A549 (cell line): ENCODE results near the gene BCL10. TPM values are rescaled to one million over a fixed set of nuclear protein-coding genes. Genes with fewer than 3 reads are reported as not detected.

Source experiments
- ATAC-seq, 2 experiments: fragments of 200-7000 bp in 1 of 2; fragments of >200 bp in 1 of 2; cut with Nextera tagmentation in 1 of 2; cut with Tn5 transposase in 1 of 2; 3 replicates each; pipeline versions ENCODE4 v1.8.0 to v1.9.1; 2018 to 2020; ENCODE audit warnings: mild to moderate bottlenecking in 1 of 2, moderate library complexity in 1 of 2
- CTCF ChIA-PET: fragments of 300-600 bp; sonication (Branson Sonifier 250); formaldehyde crosslinking; extraction: SDS; loops from one replicate; lab custom pipeline; 2021; ENCODE audit warnings: antibody characterized with exemption, inconsistent platforms; lab: Yijun Ruan, JAX
- POLR2A ChIA-PET: fragments of 350-600 bp; formaldehyde crosslinking; extraction: SDS; loops from one replicate; lab custom pipeline; 2021; ENCODE audit warnings: antibody characterized with exemption, inconsistent platforms; lab: Yijun Ruan, JAX
- DNase-seq, 2 experiments: peaks; one replicate each; pipeline versions ENCODE4 v3.0.0 to v3.0.0-alpha.2; 2011 to 2016; ENCODE audit warnings: low read depth in 1 of 2, low spot score in 1 of 2
- FAIRE-seq: peaks from 2 replicates; lab custom pipeline; 2011; peaks lifted over from hg19 to GRCh38; lab: Jason Lieb, UNC
- H3K27ac ChIP-seq, 2 experiments: fragments of >200 bp; sonication (Bioruptor Twin); formaldehyde crosslinking; 3 replicates each; pipeline ENCODE4 v1.5.1; 2016 to 2017
- H3K4me1 ChIP-seq: fragments of >200 bp; sonication (Bioruptor Twin); formaldehyde crosslinking; 3 replicates; pipeline ENCODE4 v1.6.1; 2016
- H3K4me2 ChIP-seq: fragments of >200 bp; sonication (Bioruptor Twin); formaldehyde crosslinking; 3 replicates; pipeline ENCODE4 v1.6.1; 2016
- H3K4me3 ChIP-seq: fragments of >200 bp; sonication (Bioruptor Twin); formaldehyde crosslinking; 3 replicates; pipeline ENCODE4 v1.5.1; 2016
- H3K9me3 ChIP-seq: fragments of >200 bp; sonication (Bioruptor Twin); formaldehyde crosslinking; 3 replicates; pipeline ENCODE4 v1.6.1; 2016
- BCL3 ChIP-seq: fragments of >200 bp; sonication (Bioruptor Twin); formaldehyde crosslinking; IDR thresholded peaks from 3 replicates; pipeline ENCODE4 v1.6.1; 2016
- CBX2 ChIP-seq: fragments of 200-600 bp; sonication (generic); IDR thresholded peaks from 2 replicates; pipeline ENCODE4 v1.6.1; 2016; ENCODE audit warnings: low read depth, mild to moderate bottlenecking, borderline replicate concordance
- CBX8 ChIP-seq: fragments of 200-600 bp; sonication (generic); IDR thresholded peaks from 2 replicates; pipeline ENCODE4 v1.6.1; 2016
- CEBPB ChIP-seq, 2 experiments: fragments of >200 bp in 1 of 2; sonication (Bioruptor Twin) in 1 of 2; formaldehyde crosslinking in 1 of 2; IDR thresholded peaks; 2 replicates each; pipeline ENCODE4 v1.6.1; 2012 to 2016
- CHD2 ChIP-seq: fragments of 150-350 bp; IDR thresholded peaks from 2 replicates; pipeline ENCODE4 v1.6.1; 2014; ENCODE audit warnings: low read length; ENCODE audit not compliant: partially characterized antibody
- CTCF ChIP-seq: fragments of >200 bp; sonication (Bioruptor Twin); formaldehyde crosslinking; IDR thresholded peaks from 3 replicates; pipeline ENCODE4 v1.5.1; 2016
- EHMT2 ChIP-seq: fragments of 200-600 bp; sonication (generic); IDR thresholded peaks from 2 replicates; pipeline ENCODE4 v1.6.1; 2016; ENCODE audit warnings: antibody characterized with exemption, low read depth, mild to moderate bottlenecking, moderate library complexity
- ELK1 ChIP-seq: fragments of 150-350 bp; IDR thresholded peaks from 2 replicates; pipeline ENCODE4 v1.6.1; 2014; ENCODE audit warnings: low read depth, mild to moderate bottlenecking, low read length
- EP300 ChIP-seq, 2 experiments: fragments of >200 bp; sonication (Bioruptor Twin); formaldehyde crosslinking; IDR thresholded peaks; 2 replicates in 1 of 2; 3 replicates in 1 of 2; pipeline ENCODE4 v1.6.1; 2016 to 2017
- FOSB ChIP-seq: fragments of 250-450 bp; sonication (Bioruptor Pico); IDR thresholded peaks from 2 replicates; pipeline ENCODE4 v1.5.0; 2020; ENCODE audit warnings: mild to moderate bottlenecking, moderate library complexity
- FOSL2 ChIP-seq, 2 experiments: fragments of 450-650 bp in 1 of 2; fragments of >200 bp in 1 of 2; sonication (Bioruptor Twin) in 1 of 2; formaldehyde crosslinking; IDR thresholded peaks; 2 replicates each; pipeline versions ENCODE4 v1.5.0 to v1.6.1; 2016 to 2020; ENCODE audit warnings: mild to moderate bottlenecking in 1 of 2, moderate library complexity in 1 of 2
- GATA3 ChIP-seq: IDR thresholded peaks from 2 replicates; pipeline ENCODE4 v1.6.1; 2012; ENCODE audit warnings: borderline replicate concordance
- HDAC2 ChIP-seq: fragments of 200-600 bp; sonication (generic); IDR thresholded peaks from 2 replicates; pipeline ENCODE4 v1.6.1; 2016
- HES2 ChIP-seq: fragments of >200 bp; sonication (Bioruptor Twin); formaldehyde crosslinking; IDR thresholded peaks from 2 replicates; pipeline ENCODE4 v1.6.1; 2016
- HOXB13 ChIP-seq: fragments of 250-450 bp; sonication (Bioruptor Pico); IDR thresholded peaks from 2 replicates; pipeline ENCODE4 v1.5.0; 2020; ENCODE audit warnings: low read depth, mild to moderate bottlenecking, moderate library complexity
- HOXB5 ChIP-seq: fragments of 250-450 bp; sonication (Bioruptor Pico); IDR thresholded peaks from 2 replicates; pipeline ENCODE4 v1.5.0; 2020; ENCODE audit warnings: mild to moderate bottlenecking, moderate library complexity
- JUN ChIP-seq, 2 experiments: fragments of >200 bp; sonication (Bioruptor Twin); formaldehyde crosslinking; IDR thresholded peaks; 2 replicates in 1 of 2; 3 replicates in 1 of 2; pipeline ENCODE4 v1.6.1; 2016 to 2017
- JUNB ChIP-seq: fragments of >200 bp; sonication (Bioruptor Twin); formaldehyde crosslinking; IDR thresholded peaks from 2 replicates; pipeline ENCODE4 v1.6.1; 2016
- MAFK ChIP-seq: fragments of 450-650 bp; IDR thresholded peaks from 2 replicates; pipeline ENCODE4 v1.6.1; 2014; ENCODE audit not compliant: partially characterized antibody
- MAX ChIP-seq: IDR thresholded peaks from 2 replicates; pipeline ENCODE4 v1.6.1; 2012
- PHF8 ChIP-seq: fragments of 200-600 bp; sonication (generic); IDR thresholded peaks from 2 replicates; pipeline ENCODE4 v1.6.1; 2016; ENCODE audit warnings: low read depth, mild to moderate bottlenecking, antibody characterized with exemption, moderate library complexity, borderline replicate concordance
- RAD21 ChIP-seq, 2 experiments: fragments of >200 bp in 1 of 2; sonication (Bioruptor Twin) in 1 of 2; formaldehyde crosslinking in 1 of 2; IDR thresholded peaks in 1 of 2; conservative IDR thresholded peaks in 1 of 2; 2 replicates in 1 of 2; 3 replicates in 1 of 2; pipeline ENCODE4 v1.6.1; 2012 to 2018; ENCODE audit warnings: inconsistent platforms in 1 of 2
- REST ChIP-seq: fragments of 200-600 bp; sonication (generic); IDR thresholded peaks from 2 replicates; pipeline ENCODE4 v1.6.1; 2016; ENCODE audit warnings: antibody characterized with exemption, mild to moderate bottlenecking, moderate library complexity
- SMC3 ChIP-seq: fragments of >200 bp; sonication (Bioruptor Twin); formaldehyde crosslinking; IDR thresholded peaks from 3 replicates; pipeline ENCODE4 v1.6.1; 2018; ENCODE audit warnings: inconsistent platforms
- TFCP2L1 ChIP-seq: fragments of 250-450 bp; sonication (Bioruptor Pico); IDR thresholded peaks from 2 replicates; pipeline ENCODE4 v1.5.0; 2021; ENCODE audit warnings: mild to moderate bottlenecking
- ZC3H11A ChIP-seq: fragments of 450-650 bp; IDR thresholded peaks from 2 replicates; pipeline ENCODE4 v1.6.1; 2014; ENCODE audit warnings: antibody characterized with exemption, mild to moderate bottlenecking
- ZNF302 ChIP-seq: fragments of 250-450 bp; sonication (Bioruptor Pico); IDR thresholded peaks from 2 replicates; pipeline ENCODE4 v1.9.0; 2021; ENCODE audit warnings: inconsistent platforms, mild to moderate bottlenecking, moderate library complexity
- WGBS: methylation state at CpG from one replicate; pipeline ENCODE4 v1.1.6; 2017; ENCODE audit errors: missing lambda C conversion rate; 5-methylcytosine and 5-hydroxymethylcytosine counted together
- polyA plus RNA-seq, 4 experiments: library from polyadenylated mRNA; depleted of rRNA in 3 of 4; stranded (reverse); fragments of >200 nt; fragmentation: RNase III in 1 of 4; extraction: RNeasy Plus Mini Kit Qiagen cat#74134 plus additional on column Dnase treatment in 1 of 4; gene quantifications; 2 replicates in 3 of 4; 3 replicates in 1 of 4; pipeline ENCODE4 v1.2.3, GENCODE V29; 2011 to 2017

BCL10 gene
- polyA plus RNA-seq, 2 of the 4 experiments (the other 2 are of a cell fraction) = 8.9 to 15.5 TPM

GRCh38 chr1:85297855-85298629 lies 21.6 kb upstream of the BCL10 start:
- peak overlapping the region; percentile 78 for H3K4me2 ChIP-seq
- peak; percentile 59 to 86 for DNase-seq
- 3% methylated on average over 11 of the region's 11 CpGs for WGBS
- CTCF ChIA-PET = interaction anchor here (1.3 to 4.6 kb wide), 4 partner anchors 10 to 410 kb away, joined by 3 to 46 read pairs (median 6); partner anchors contain the start of genes C1orf52 and ZNHIT6
- ATAC-seq = peak; percentile 70 to 84
- TF ChIP-seq MAX (peak; percentile 67), CBX8 (no peak), JUN (IDR thresholded peaks at IDR 0.05) (peak in 1 of 2 experiments; percentile 64; a peak in 2 of 5 replicates), GATA3 (peak; percentile 66), JUNB (peak; percentile 74), EP300 (IDR thresholded peaks at IDR 0.05) (peak in 1 of 2 experiments; percentile 16; a peak in 1 of 5 replicates), ELK1 (no peak), HES2 (no peak), SMC3 (0 out of 3 replicates have a peak, but pooled peaks have one; percentile 7), PHF8 (no peak), FOSL2 (IDR thresholded peaks at IDR 0.05) (peak; percentile 70), FOSL2 (CRISPR knock-in tag; IDR thresholded peaks at IDR 0.05) (peak; percentile 83)
- TF ChIP-seq, all 56 proteins: peak for 7
- Histone ChIP-seq H3K4me3 (no peak overlapping the region), H3K4me1 (peaks cover 20% of the 10 kb centered on the region), H3K9me3 (no peaks in the 10 kb centered on the region), H3K27ac (peak overlapping the region; percentile 65 to 80)
- POLR2A ChIA-PET = interaction anchor here (1.4 to 1.5 kb wide), 2 partner anchors 22 to 39 kb away, joined by 4 to 7 read pairs; partner anchors contain the start of genes BCL10 and C1orf52
- FAIRE-seq = no peak

GRCh38 chr1:85297538-85297854 lies 21.1 kb upstream of the BCL10 start:
- TF ChIP-seq HOXB13 (CRISPR knock-in tag) (no peak), HOXB5 (CRISPR knock-in tag) (no peak), CHD2 (no peak), EHMT2 (no peak), TFCP2L1 (CRISPR knock-in tag) (no peak), MAFK (no peak), CBX2 (no peak), FOSL2 (IDR thresholded peaks at IDR 0.05) (no peak), FOSL2 (CRISPR knock-in tag; IDR thresholded peaks at IDR 0.05) (no peak), ZNF302 (CRISPR knock-in tag) (no peak), RAD21 (conservative IDR thresholded peaks at IDR 0.05 in 1 of 2, IDR thresholded peaks at IDR 0.05 in 1 of 2) (no peak), BCL3 (no peak), ZC3H11A (no peak), CTCF (no peak), REST (no peak), PHF8 (no peak), FOSB (CRISPR knock-in tag) (no peak), CEBPB (IDR thresholded peaks at IDR 0.05) (no peak), HDAC2 (no peak)
- 8% methylated on average over 1 of the region's 1 CpG for WGBS
- no peak for DNase-seq
- Histone ChIP-seq H3K27ac (peak overlapping the region; percentile 65 to 80), H3K4me2 (peak overlapping the region; percentile 78), H3K4me1 (peaks cover 20% of the 10 kb centered on the region), H3K4me3 (no peak overlapping the region), H3K9me3 (no peaks in the 10 kb centered on the region)
- ATAC-seq = peak; percentile 25 to 53; a peak in 5 of 6 replicates
- no peak for FAIRE-seq
- ChIA-PET POLR2A (interaction anchor here (1.4 to 1.5 kb wide), 2 partner anchors 21 to 38 kb away, joined by 4 to 7 read pairs; partner anchors contain the start of genes BCL10 and C1orf52), CTCF (interaction anchor here (0.9 to 4.6 kb wide), 5 partner anchors 11 to 411 kb away, joined by 3 to 46 read pairs (median 4); partner anchors contain the start of genes C1orf52 and ZNHIT6)
